NOMO-1 (cell line): ENCODE measurements around the gene DYNLT4.

Experiments used
- DNase-seq, 2 experiments: peaks; one replicate each; lab custom pipeline; 2025; ENCODE audit not compliant: unreplicated experiment in 2 of 2; lab: John Stamatoyannopoulos, UW

The DYNLT4 gene

GRCh38 chr1:44792736-44793502, 14.2 kb downstream of the DYNLT4 start:
- no peak for DNase-seq

- no peak for DNase-seq
Observed at GRCh38 chr1:44790968-44791801, 16.0 kb downstream of the DYNLT4 start.

- DNase-seq, result no peak
Observed at GRCh38 chr1:44788120-44788860, 18.9 kb downstream of the DYNLT4 start, which contains the start of gene BEST4. TSS of gene BEST4 (minus strand) at chr1:44788170. CDS start at chr1:44787705, 465 bp downstream.

- DNase-seq, result no peak
Observed at GRCh38 chr1:44787506-44787905, 19.6 kb downstream of the DYNLT4 start.

- DNase-seq, result no peak
Observed at GRCh38 chr1:44786841-44787426, 20.2 kb downstream of the DYNLT4 start.

- peak; percentile 57 to 60 for DNase-seq
Observed at GRCh38 chr1:44786138-44786840, 20.9 kb downstream of the DYNLT4 start.

GRCh38 chr1:44785501-44786137, 21.5 kb downstream of the DYNLT4 start:
- no peak for DNase-seq

GRCh38 chr1:44785029-44785380, 22.1 kb downstream of the DYNLT4 start:
- no peak for DNase-seq

GRCh38 chr1:44784094-44785028, 22.8 kb downstream of the DYNLT4 start:
- DNase-seq, result no peak

GRCh38 chr1:44783697-44784093, 23.5 kb downstream of the DYNLT4 start:
- no peak for DNase-seq

GRCh38 chr1:44780583-44781121, 26.5 kb downstream of the DYNLT4 start:
- no peak for DNase-seq

- no peak for DNase-seq
Observed at GRCh38 chr1:44778705-44779576, 28.2 kb downstream of the DYNLT4 start.

- peak in 1 of 2 experiments; percentile 21 for DNase-seq
Observed at GRCh38 chr1:44777969-44778635, 29.0 kb downstream of the DYNLT4 start.

GRCh38 chr1:44777547-44777946, 29.6 kb downstream of the DYNLT4 start:
- no peak for DNase-seq

- DNase-seq, result no peak
Observed at GRCh38 chr1:44776730-44777068, 30.5 kb downstream of the DYNLT4 start.

GRCh38 chr1:44775930-44776729, 31.0 kb downstream of the DYNLT4 start:
- peak in 1 of 2 experiments; percentile 25 for DNase-seq
